CD8-positive, alpha-beta memory T cell (primary cell): Measurements from ENCODE around the gene PXDC1. TPM values are rescaled to one million over a fixed set of nuclear protein-coding genes. Genes with fewer than 3 reads are reported as not detected.
"Not testable (repeated sequence)": the region's sequence is repeated elsewhere in the genome, so short reads cannot be mapped to it uniquely, and the experiment has no call there.

ENCODE experiments used
- CTCF ChIA-PET: fragments of 350-600 bp; sonication (Branson Sonifier 250); formaldehyde crosslinking; loops from one replicate; lab custom pipeline; 2021; ENCODE audit warnings: antibody characterized with exemption; lab: Charles Lee
- POLR2A ChIA-PET: fragments of 350-600 bp; sonication (Branson Sonifier 250); formaldehyde crosslinking; loops from one replicate; lab custom pipeline; 2021; ENCODE audit warnings: antibody characterized with exemption; lab: Charles Lee
- DNase-seq, 5 donors: peaks; one replicate each; pipeline versions ENCODE4 v3.0.0 to v3.0.0-alpha.2; 2020 to 2022; ENCODE audit warnings: mixed read lengths in 1 of 5
- H3K27ac ChIP-seq: one replicate; pipeline ENCODE4 v1.7.0; 2013; ENCODE audit warnings: low read depth, mild to moderate bottlenecking, low read length, moderate library complexity
- H3K27me3 ChIP-seq: 2 replicates; pipeline ENCODE4 v1.7.0; 2013; ENCODE audit warnings: low read length, mild to moderate bottlenecking; ENCODE audit not compliant: insufficient read depth, poor library complexity, severe bottlenecking
- H3K36me3 ChIP-seq: 2 replicates; pipeline ENCODE4 v1.7.0; 2013; ENCODE audit warnings: mild to moderate bottlenecking, low read length, moderate library complexity; ENCODE audit not compliant: insufficient read depth
- H3K4me1 ChIP-seq: 2 replicates; pipeline ENCODE4 v1.7.0; 2013; ENCODE audit warnings: mild to moderate bottlenecking, low read length, moderate library complexity; ENCODE audit not compliant: insufficient read depth
- H3K4me3 ChIP-seq: 2 replicates; pipeline ENCODE4 v1.7.0; 2013; ENCODE audit warnings: mild to moderate bottlenecking, low read length
- H3K9me3 ChIP-seq: 2 replicates; pipeline ENCODE4 v1.7.0; 2013; ENCODE audit warnings: mild to moderate bottlenecking, low read length
- H3K27ac Mint-ChIP-seq, 8 donors: one replicate each; pipeline ENCODE4 v1.8.0; 2020 to 2021; ENCODE audit warnings: mixed read lengths in 8 of 8, mild to moderate bottlenecking in 6 of 8, inconsistent platforms in 3 of 8, moderate library complexity in 3 of 8
- H3K27me3 Mint-ChIP-seq, 2 donors: one replicate each; pipeline ENCODE4 v1.8.0; 2020 to 2021; ENCODE audit warnings: mixed read lengths in 2 of 2, mild to moderate bottlenecking in 1 of 2, moderate library complexity in 1 of 2
- H3K36me3 Mint-ChIP-seq, 3 donors: one replicate each; pipeline ENCODE4 v1.8.0; 2020 to 2021; ENCODE audit warnings: mixed read lengths in 3 of 3, inconsistent platforms in 1 of 3, mild to moderate bottlenecking in 1 of 3
- H3K4me1 Mint-ChIP-seq, 3 donors: one replicate each; pipeline ENCODE4 v1.8.0; 2020 to 2021; ENCODE audit warnings: mixed read lengths in 3 of 3, inconsistent platforms in 1 of 3, mild to moderate bottlenecking in 1 of 3
- H3K4me3 Mint-ChIP-seq, 7 donors: one replicate each; pipeline ENCODE4 v1.8.0; 2020 to 2021; ENCODE audit warnings: mixed read lengths in 7 of 7, mild to moderate bottlenecking in 6 of 7, moderate library complexity in 4 of 7, inconsistent platforms in 2 of 7
- H3K9me3 Mint-ChIP-seq, 5 donors: one replicate each; pipeline ENCODE4 v1.8.0; 2020 to 2022; ENCODE audit warnings: mixed read lengths in 5 of 5, mild to moderate bottlenecking in 3 of 5, moderate library complexity in 2 of 5, inconsistent platforms in 1 of 5
- polyA plus RNA-seq: library from polyadenylated mRNA; unstranded; fragments of 300-500 nt; fragmentation: Illumina TruSeq; gene quantifications from one replicate; pipeline ENCODE4 v1.2.3, GENCODE V29; 2021
- total RNA-seq, 2 experiments: library from RNA; stranded (reverse); gene quantifications; one replicate each; pipeline ENCODE4 v1.2.3, GENCODE V29; 2021

Gene PXDC1
- total and polyA plus RNA-seq, 3 experiments from 2014 or later: 0.15 to 0.24 TPM; not detected in 1

- POLR2A ChIA-PET, H3K27ac Mint-ChIP-seq, H3K9me3 Mint-ChIP-seq, DNase-seq, H3K9me3 ChIP-seq, H3K27me3 ChIP-seq, H3K36me3 ChIP-seq, H3K36me3 Mint-ChIP-seq, H3K4me1 Mint-ChIP-seq, H3K4me3 Mint-ChIP-seq, H3K4me1 ChIP-seq, H3K4me3 ChIP-seq, H3K27ac ChIP-seq: not testable (repeated sequence)
- peaks cover 3 to 19% of the 10 kb centered on the region in 2 donors for H3K27me3 Mint-ChIP-seq
- CTCF ChIA-PET: interaction anchor here (0.9 to 1.5 kb wide), 4 partner anchors 8 to 441 kb away, joined by 3 to 5 read pairs (median 4); no protein-coding TSS in a partner anchor
Observed at GRCh38 chr6:3720770-3721169, 30.7 kb downstream of the PXDC1 start.

GRCh38 chr6:3719462-3720308 is 31.8 kb downstream of the PXDC1 start:
- Mint-ChIP-seq H3K4me3 (peak overlapping the region; percentile 2 to 82 (median 61)), H3K4me1 (peaks cover 0 to 8% (median 3%) of the 10 kb centered on the region in 3 donors), H3K27ac (peak overlapping the region in 3 of 8 donors; percentile 2 to 47 (median 9)), H3K36me3 (no peaks in the 10 kb centered on the region), H3K27me3 (peaks cover 3 to 22% of the 10 kb centered on the region in 2 donors), H3K9me3 (no peaks in the 10 kb centered on the region)
- Histone ChIP-seq H3K36me3 (no peaks in the 10 kb centered on the region), H3K4me1 (no peaks in the 10 kb centered on the region), H3K27ac (no peak overlapping the region), H3K4me3 (no peak overlapping the region), H3K27me3 (no peaks in the 10 kb centered on the region), H3K9me3 (no peaks in the 10 kb centered on the region)
- ChIA-PET POLR2A (no interaction called here), CTCF (interaction anchor here (1.1 to 1.5 kb wide), 2 partner anchors 9 to 13 kb away, joined by 3 to 5 read pairs; no protein-coding TSS in a partner anchor)
- peak in 1 of 5 donors; percentile 25 for DNase-seq

- Mint-ChIP-seq H3K4me3 (no peak overlapping the region), H3K9me3 (no peaks in the 10 kb centered on the region), H3K27me3 (peaks cover 8 to 19% of the 10 kb centered on the region in 2 donors), H3K27ac (no peak overlapping the region), H3K4me1 (peaks cover 0 to 8% (median 3%) of the 10 kb centered on the region in 3 donors), H3K36me3 (no peaks in the 10 kb centered on the region)
- ChIA-PET CTCF (no interaction called here), POLR2A (no interaction called here)
- no peaks in the 10 kb centered on the region for H3K9me3 ChIP-seq
- DNase-seq: no peak
- H3K27ac ChIP-seq: no peak overlapping the region
- no peaks in the 10 kb centered on the region for H3K36me3 ChIP-seq
- H3K4me1 ChIP-seq: no peaks in the 10 kb centered on the region
- H3K27me3 ChIP-seq: no peaks in the 10 kb centered on the region
- no peak overlapping the region for H3K4me3 ChIP-seq
Observed at GRCh38 chr6:3718407-3718806, 33.1 kb downstream of the PXDC1 start.

- Histone ChIP-seq H3K9me3 (no peaks in the 10 kb centered on the region), H3K27ac (no peak overlapping the region), H3K36me3 (no peaks in the 10 kb centered on the region), H3K27me3 (no peaks in the 10 kb centered on the region), H3K4me1 (no peaks in the 10 kb centered on the region), H3K4me3 (no peak overlapping the region)
- Mint-ChIP-seq H3K36me3 (no peaks in the 10 kb centered on the region), H3K27me3 (peaks cover 8 to 19% of the 10 kb centered on the region in 2 donors), H3K9me3 (no peaks in the 10 kb centered on the region), H3K27ac (no peak overlapping the region), H3K4me3 (no peak overlapping the region), H3K4me1 (peaks cover 0 to 8% (median 3%) of the 10 kb centered on the region in 3 donors)
- DNase-seq: no peak
- CTCF ChIA-PET: no interaction called here
- POLR2A ChIA-PET: no interaction called here
Observed at GRCh38 chr6:3715285-3715684, 36.2 kb downstream of the PXDC1 start.

GRCh38 chr6:3714768-3715167 is 36.7 kb downstream of the PXDC1 start:
- H3K36me3 ChIP-seq: no peaks in the 10 kb centered on the region
- Mint-ChIP-seq H3K36me3 (no peaks in the 10 kb centered on the region), H3K4me3 (no peak overlapping the region), H3K27ac (no peak overlapping the region), H3K4me1 (peaks cover 0 to 4% (median 3%) of the 10 kb centered on the region in 3 donors), H3K27me3 (peaks cover 5 to 19% of the 10 kb centered on the region in 2 donors), H3K9me3 (no peaks in the 10 kb centered on the region)
- H3K9me3 ChIP-seq: no peaks in the 10 kb centered on the region
- H3K27me3 ChIP-seq: no peaks in the 10 kb centered on the region
- no peaks in the 10 kb centered on the region for H3K4me1 ChIP-seq
- H3K27ac ChIP-seq: no peak overlapping the region
- CTCF ChIA-PET: no interaction called here
- POLR2A ChIA-PET: no interaction called here
- DNase-seq: no peak
- no peak overlapping the region for H3K4me3 ChIP-seq

GRCh38 chr6:3714111-3714510 is 37.4 kb downstream of the PXDC1 start:
- Histone ChIP-seq H3K4me3 (no peak overlapping the region), H3K36me3 (no peaks in the 10 kb centered on the region), H3K4me1 (no peaks in the 10 kb centered on the region), H3K27ac (no peak overlapping the region), H3K9me3 (no peaks in the 10 kb centered on the region), H3K27me3 (no peaks in the 10 kb centered on the region)
- Mint-ChIP-seq H3K9me3 (no peaks in the 10 kb centered on the region), H3K4me1 (no peaks in the 10 kb centered on the region), H3K27ac (no peak overlapping the region), H3K36me3 (no peaks in the 10 kb centered on the region), H3K4me3 (no peak overlapping the region), H3K27me3 (peaks cover 5 to 19% of the 10 kb centered on the region in 2 donors)
- DNase-seq: no peak
- CTCF ChIA-PET: no interaction called here
- POLR2A ChIA-PET: no interaction called here

- H3K36me3 Mint-ChIP-seq: no peaks in the 10 kb centered on the region
- CTCF ChIA-PET: no interaction called here
- Histone ChIP-seq H3K4me3 (no peak overlapping the region), H3K27ac (no peak overlapping the region), H3K4me1 (no peaks in the 10 kb centered on the region), H3K9me3 (no peaks in the 10 kb centered on the region), H3K36me3 (no peaks in the 10 kb centered on the region), H3K27me3 (no peaks in the 10 kb centered on the region)
- H3K27me3 Mint-ChIP-seq: peaks cover 5 to 13% of the 10 kb centered on the region in 2 donors
- POLR2A ChIA-PET: no interaction called here
- no peaks in the 10 kb centered on the region for H3K4me1 Mint-ChIP-seq
- no peak for DNase-seq
- H3K4me3 Mint-ChIP-seq: no peak overlapping the region
- H3K27ac Mint-ChIP-seq: no peak overlapping the region
- no peaks in the 10 kb centered on the region for H3K9me3 Mint-ChIP-seq
Observed at GRCh38 chr6:3712827-3713665, 38.5 kb downstream of the PXDC1 start.

- Histone ChIP-seq H3K27ac (no peak overlapping the region), H3K4me3 (no peak overlapping the region), H3K4me1 (no peaks in the 10 kb centered on the region), H3K9me3 (no peaks in the 10 kb centered on the region), H3K36me3 (no peaks in the 10 kb centered on the region), H3K27me3 (no peaks in the 10 kb centered on the region)
- H3K4me1 Mint-ChIP-seq: no peaks in the 10 kb centered on the region
- ChIA-PET POLR2A (no interaction called here), CTCF (no interaction called here)
- H3K27ac Mint-ChIP-seq: no peak overlapping the region
- no peak for DNase-seq
- no peaks in the 10 kb centered on the region for H3K9me3 Mint-ChIP-seq
- no peaks in the 10 kb centered on the region for H3K36me3 Mint-ChIP-seq
- H3K4me3 Mint-ChIP-seq: no peak overlapping the region
- peaks cover 5 to 14% of the 10 kb centered on the region in 2 donors for H3K27me3 Mint-ChIP-seq
Observed at GRCh38 chr6:3711776-3712175, 39.7 kb downstream of the PXDC1 start.
